GM21786 (cell line): ENCODE results near the gene DENND1A.

Experiments
- ATAC-seq: cut with Tn5 transposase; IDR thresholded peaks from one replicate; pipeline ENCODE4 v1.9.1; 2021; ENCODE audit not compliant: unreplicated experiment

The DENND1A gene

GRCh38 chr9:123349691-123350480 is 580.0 kb downstream of the DENND1A start:
- ATAC-seq: no peak

- no peak for ATAC-seq
Observed at GRCh38 chr9:123349033-123349432, 580.9 kb downstream of the DENND1A start.

GRCh38 chr9:123348317-123348992 is 581.5 kb downstream of the DENND1A start:
- no peak for ATAC-seq

GRCh38 chr9:123347289-123348060 is 582.5 kb downstream of the DENND1A start:
- ATAC-seq: no peak

GRCh38 chr9:123346826-123347225 is 583.1 kb downstream of the DENND1A start:
- no peak for ATAC-seq

GRCh38 chr9:123346026-123346425 is 583.9 kb downstream of the DENND1A start:
- no peak for ATAC-seq

- no peak for ATAC-seq
Observed at GRCh38 chr9:123345567-123345955, 584.4 kb downstream of the DENND1A start.

GRCh38 chr9:123344192-123344949 is 585.6 kb downstream of the DENND1A start:
- ATAC-seq: no peak

- ATAC-seq: peak; percentile 20
Observed at GRCh38 chr9:123343443-123344191, 586.3 kb downstream of the DENND1A start.

- ATAC-seq: no peak
Observed at GRCh38 chr9:123342247-123342646, 587.7 kb downstream of the DENND1A start.

GRCh38 chr9:123341816-123342215 is 588.1 kb downstream of the DENND1A start:
- no peak for ATAC-seq

- peak; percentile 37 for ATAC-seq
Observed at GRCh38 chr9:123339666-123340510, 590.0 kb downstream of the DENND1A start.

GRCh38 chr9:123338710-123339665 is 590.9 kb downstream of the DENND1A start:
- ATAC-seq: peak; percentile 59

- ATAC-seq: no peak
Observed at GRCh38 chr9:123337971-123338370, 592.0 kb downstream of the DENND1A start.

GRCh38 chr9:123336959-123337358 is 593.0 kb downstream of the DENND1A start:
- ATAC-seq: no peak

GRCh38 chr9:123336449-123336848 is 593.5 kb downstream of the DENND1A start:
- no peak for ATAC-seq

GRCh38 chr9:123335986-123336329 is 594.0 kb downstream of the DENND1A start:
- ATAC-seq: no peak
